Endothelial cell of umbilical vein (primary cell): ENCODE measurements around the gene PTPRF.

ENCODE experiments used
- POLR2A ChIP-seq: IDR thresholded peaks from 2 replicates; pipeline ENCODE4 v1.6.1; 2012; ENCODE audit warnings: low read depth, mild to moderate bottlenecking, control low read depth, low read length
- TF ChIP-seq, protein P1 (sequence below), 2 donors: IDR thresholded peaks; 1 replicate in 1 of 2; 2 replicates in 1 of 2; pipeline ENCODE4 v1.5.1; 2011; ENCODE audit warnings: low read length in 2 of 2, mild to moderate bottlenecking in 2 of 2, moderate library complexity in 2 of 2, control low read depth in 1 of 2, inconsistent platforms in 1 of 2, low read depth in 1 of 2; ENCODE audit not compliant: insufficient read depth in 1 of 2; ENCODE audit errors: extremely low read depth in 1 of 2
- TF ChIP-seq, protein P2 (sequence below): IDR thresholded peaks from 2 replicates; pipeline ENCODE4 v1.6.1; 2011; ENCODE audit not compliant: insufficient read depth, insufficient read length

DNA sequence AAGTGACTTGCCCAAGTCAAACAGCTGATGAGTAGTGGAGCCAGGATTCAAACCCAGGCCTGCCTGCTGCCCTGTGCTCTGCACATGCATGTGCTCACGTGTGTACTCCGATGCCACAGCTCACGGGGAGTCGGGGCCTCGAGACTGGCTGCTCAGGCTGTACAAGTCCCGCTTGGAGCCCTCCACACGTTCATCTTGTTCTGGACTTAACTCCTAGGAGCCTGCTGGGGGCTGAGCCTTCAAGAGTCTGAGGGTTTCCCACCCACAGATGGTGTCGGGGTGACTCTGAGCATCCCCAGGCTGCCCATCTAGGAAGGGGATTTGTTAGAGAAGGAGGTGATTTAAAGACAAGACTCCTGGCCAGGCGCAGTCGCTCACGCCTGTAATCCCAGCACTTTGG is 83.5 kb downstream of the PTPRF start:
- TF ChIP-seq, protein P1, sequence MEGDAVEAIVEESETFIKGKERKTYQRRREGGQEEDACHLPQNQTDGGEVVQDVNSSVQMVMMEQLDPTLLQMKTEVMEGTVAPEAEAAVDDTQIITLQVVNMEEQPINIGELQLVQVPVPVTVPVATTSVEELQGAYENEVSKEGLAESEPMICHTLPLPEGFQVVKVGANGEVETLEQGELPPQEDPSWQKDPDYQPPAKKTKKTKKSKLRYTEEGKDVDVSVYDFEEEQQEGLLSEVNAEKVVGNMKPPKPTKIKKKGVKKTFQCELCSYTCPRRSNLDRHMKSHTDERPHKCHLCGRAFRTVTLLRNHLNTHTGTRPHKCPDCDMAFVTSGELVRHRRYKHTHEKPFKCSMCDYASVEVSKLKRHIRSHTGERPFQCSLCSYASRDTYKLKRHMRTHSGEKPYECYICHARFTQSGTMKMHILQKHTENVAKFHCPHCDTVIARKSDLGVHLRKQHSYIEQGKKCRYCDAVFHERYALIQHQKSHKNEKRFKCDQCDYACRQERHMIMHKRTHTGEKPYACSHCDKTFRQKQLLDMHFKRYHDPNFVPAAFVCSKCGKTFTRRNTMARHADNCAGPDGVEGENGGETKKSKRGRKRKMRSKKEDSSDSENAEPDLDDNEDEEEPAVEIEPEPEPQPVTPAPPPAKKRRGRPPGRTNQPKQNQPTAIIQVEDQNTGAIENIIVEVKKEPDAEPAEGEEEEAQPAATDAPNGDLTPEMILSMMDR (IDR thresholded peaks at IDR 0.05; ENCODE audit: extremely low read depth in 1 of 2, insufficient read depth in 1 of 2, low read depth in 1 of 2, low read length in 2 of 2): no peak
- TF ChIP-seq POLR2A: no peak
- TF ChIP-seq, protein P2, sequence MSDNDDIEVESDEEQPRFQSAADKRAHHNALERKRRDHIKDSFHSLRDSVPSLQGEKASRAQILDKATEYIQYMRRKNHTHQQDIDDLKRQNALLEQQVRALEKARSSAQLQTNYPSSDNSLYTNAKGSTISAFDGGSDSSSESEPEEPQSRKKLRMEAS: no peak
